T-cell (primary cell): ENCODE results near the gene SETBP1. TPM values are rescaled to one million over a fixed set of nuclear protein-coding genes. Genes with fewer than 3 reads are reported as not detected.

Experiments
- ATAC-seq, 4 experiments: fragments of 200-7000 bp in 3 of 4; fragments of 150-1000 bp in 1 of 4; cut with Tn5 transposase; replicated peaks in 1 of 4; 1 replicate in 3 of 4; 2 replicates in 1 of 4; pipeline ENCODE4 v1.10.0; 2021; ENCODE audit warnings: moderate library complexity in 3 of 4, mild to moderate bottlenecking in 2 of 4, moderate number of reproducible peaks in 1 of 4
- CTCF ChIA-PET, 2 donors: fragments of 300-600 bp; sonication (Branson Sonifier 250); formaldehyde crosslinking; loops; one replicate each; lab custom pipeline; 2022; ENCODE audit warnings: antibody characterized with exemption in 2 of 2; lab: Charles Lee
- POLR2A ChIA-PET, 2 donors: fragments of 300-600 bp; sonication (Branson Sonifier 250); formaldehyde crosslinking; loops; one replicate each; lab custom pipeline; 2022; ENCODE audit warnings: antibody characterized with exemption in 2 of 2; lab: Charles Lee
- DNase-seq, 35 experiments: peaks; one replicate each; pipeline versions ENCODE4 v3.0.0 to v3.0.0-alpha.2; 2013 to 2023
- H3K27ac ChIP-seq: one replicate; pipeline ENCODE4 v1.5.1; 2013; ENCODE audit warnings: low read length
- H3K27me3 ChIP-seq, 2 experiments: replicated peaks in 1 of 2; 1 replicate in 1 of 2; 2 replicates in 1 of 2; pipeline versions ENCODE4 v1.6.1 to v1.7.0; 2013; ENCODE audit warnings: low read length in 1 of 2, mixed read lengths in 1 of 2; ENCODE audit not compliant: control insufficient read depth in 2 of 2, insufficient read depth in 2 of 2; ENCODE audit errors: extremely low read depth in 1 of 2
- H3K36me3 ChIP-seq, 2 donors: 1 replicate in 1 of 2; 2 replicates in 1 of 2; pipeline versions ENCODE4 v1.6.1 to v1.7.0; 2013; ENCODE audit warnings: low read length in 1 of 2; ENCODE audit not compliant: control insufficient read depth in 2 of 2, insufficient read depth in 1 of 2; ENCODE audit errors: extremely low read depth in 1 of 2
- H3K4me1 ChIP-seq, 2 experiments: 1 replicate in 1 of 2; 2 replicates in 1 of 2; pipeline versions ENCODE4 v1.6.1 to v1.7.0; 2013; ENCODE audit warnings: low read length in 2 of 2, mixed read lengths in 1 of 2; ENCODE audit not compliant: insufficient read depth in 2 of 2, control insufficient read depth in 1 of 2; ENCODE audit errors: extremely low read depth in 1 of 2
- H3K4me3 ChIP-seq, 2 donors: 1 replicate in 1 of 2; 2 replicates in 1 of 2; pipeline versions ENCODE4 v1.5.1 to v1.7.0; 2013; ENCODE audit warnings: mild to moderate bottlenecking in 2 of 2, low read length in 1 of 2, moderate library complexity in 1 of 2; ENCODE audit not compliant: control insufficient read depth in 1 of 2; ENCODE audit errors: extremely low read depth in 1 of 2
- H3K9me3 ChIP-seq: 2 replicates; pipeline ENCODE4 v1.7.0; 2013
- H3K27ac Mint-ChIP-seq, 2 donors: one replicate each; pipeline ENCODE4 v1.8.0; 2020 to 2021; ENCODE audit warnings: mild to moderate bottlenecking in 2 of 2, mixed read lengths in 2 of 2
- H3K27me3 Mint-ChIP-seq, 2 donors: one replicate each; pipeline ENCODE4 v1.8.0; 2021 to 2022; ENCODE audit warnings: mixed read lengths in 2 of 2
- H3K36me3 Mint-ChIP-seq: one replicate; pipeline ENCODE4 v1.8.0; 2021; ENCODE audit warnings: mixed read lengths
- H3K4me1 Mint-ChIP-seq, 3 donors: one replicate each; pipeline ENCODE4 v1.8.0; 2020 to 2022; ENCODE audit warnings: mixed read lengths in 3 of 3, mild to moderate bottlenecking in 1 of 3
- H3K4me3 Mint-ChIP-seq, 3 donors: one replicate each; pipeline ENCODE4 v1.8.0; 2020 to 2022; ENCODE audit warnings: mild to moderate bottlenecking in 3 of 3, mixed read lengths in 3 of 3, moderate library complexity in 3 of 3
- H3K9me3 Mint-ChIP-seq, 3 donors: one replicate each; pipeline ENCODE4 v1.8.0; 2020 to 2022; ENCODE audit warnings: mixed read lengths in 3 of 3
- WGBS: methylation state at CpG from one replicate; pipeline ENCODE4 v1.1.5; 2013; ENCODE audit warnings: missing lambda C conversion rate; ENCODE audit not compliant: insufficient coverage; 5-methylcytosine and 5-hydroxymethylcytosine counted together
- total RNA-seq, 35 experiments: library from RNA in 6 of 35; stranded (reverse) in 6 of 35; fragments of 120-200 nt in 1 of 35; gene quantifications; one replicate each; pipeline versions ENCODE4 v1.2.1 to v1.2.4 and lab custom pipeline; 2013 to 2026

Gene SETBP1
- total RNA-seq, 5 donors from 2014 or later (not counting 1 experiment from before 2014, with no cell fraction given), result 1.6 to 5.7 (median 3.2) TPM

- no peaks in the 10 kb centered on the region for H3K27me3 Mint-ChIP-seq
- H3K4me1 Mint-ChIP-seq, result no peaks in the 10 kb centered on the region
- WGBS, result no CpG with 5 or more reads among the region's 2 CpGs
- H3K4me1 ChIP-seq, result no peaks in the 10 kb centered on the region
- no peak overlapping the region for H3K4me3 Mint-ChIP-seq
- H3K27me3 ChIP-seq, result no peaks in the 10 kb centered on the region
- no peak overlapping the region for H3K27ac ChIP-seq
- CTCF ChIA-PET, result no interaction called here
- H3K27ac Mint-ChIP-seq, result no peak overlapping the region
- H3K4me3 ChIP-seq, result no peak overlapping the region
- no peak for DNase-seq
- POLR2A ChIA-PET, result no interaction called here
- no peaks in the 10 kb centered on the region for H3K9me3 Mint-ChIP-seq
- H3K9me3 ChIP-seq, result no peaks in the 10 kb centered on the region
- H3K36me3 Mint-ChIP-seq, result no peaks in the 10 kb centered on the region
- H3K36me3 ChIP-seq, result no peaks in the 10 kb centered on the region
- no peak for ATAC-seq
These were observed 176.4 kb downstream of the SETBP1 start for GRCh38 chr18:44857081-44857480.

GRCh38 chr18:44857744-44858491 lies 177.2 kb downstream of the SETBP1 start:
- no peak for ATAC-seq

GRCh38 chr18:44859263-44859662 lies 178.6 kb downstream of the SETBP1 start:
- ChIA-PET POLR2A (no interaction called here), CTCF (no interaction called here)
- H3K27me3 ChIP-seq, result no peaks in the 10 kb centered on the region
- no peak for DNase-seq
- H3K27ac ChIP-seq, result no peak overlapping the region
- no peaks in the 10 kb centered on the region for H3K9me3 ChIP-seq
- H3K4me3 ChIP-seq, result no peak overlapping the region
- ATAC-seq, result no peak
- H3K36me3 ChIP-seq, result no peaks in the 10 kb centered on the region
- Mint-ChIP-seq H3K27ac (no peak overlapping the region), H3K27me3 (peaks cover 0 to 3% of the 10 kb centered on the region in 2 donors), H3K4me3 (no peak overlapping the region), H3K36me3 (no peaks in the 10 kb centered on the region), H3K9me3 (no peaks in the 10 kb centered on the region), H3K4me1 (no peaks in the 10 kb centered on the region)
- H3K4me1 ChIP-seq, result no peaks in the 10 kb centered on the region

More at GRCh38 chr18:44857744-44858491, 177.2 kb downstream of the SETBP1 start:
- DNase-seq, result no peak
- Histone ChIP-seq H3K4me1 (no peaks in the 10 kb centered on the region), H3K36me3 (no peaks in the 10 kb centered on the region), H3K27me3 (no peaks in the 10 kb centered on the region), H3K27ac (no peak overlapping the region), H3K4me3 (no peak overlapping the region), H3K9me3 (no peaks in the 10 kb centered on the region)
- no peaks in the 10 kb centered on the region for H3K9me3 Mint-ChIP-seq
- H3K4me3 Mint-ChIP-seq, result no peak overlapping the region
- H3K27ac Mint-ChIP-seq, result no peak overlapping the region
- WGBS, result 78% methylated on average over 2 of the region's 5 CpGs
- POLR2A ChIA-PET, result no interaction called here
- CTCF ChIA-PET, result no interaction called here
- no peaks in the 10 kb centered on the region for H3K36me3 Mint-ChIP-seq
- H3K27me3 Mint-ChIP-seq, result peaks cover 0 to 3% of the 10 kb centered on the region in 2 donors
- H3K4me1 Mint-ChIP-seq, result no peaks in the 10 kb centered on the region

GRCh38 chr18:44859751-44860439 lies 179.2 kb downstream of the SETBP1 start:
- no peaks in the 10 kb centered on the region for H3K4me1 ChIP-seq
- POLR2A ChIA-PET, result no interaction called here
- no peaks in the 10 kb centered on the region for H3K36me3 Mint-ChIP-seq
- no peak overlapping the region for H3K27ac Mint-ChIP-seq
- H3K36me3 ChIP-seq, result no peaks in the 10 kb centered on the region
- no peaks in the 10 kb centered on the region for H3K27me3 ChIP-seq
- H3K27ac ChIP-seq, result no peak overlapping the region
- H3K9me3 Mint-ChIP-seq, result no peaks in the 10 kb centered on the region
- H3K4me3 ChIP-seq, result no peak overlapping the region
- H3K27me3 Mint-ChIP-seq, result peaks cover 0 to 3% of the 10 kb centered on the region in 2 donors
- DNase-seq (no peak), ATAC-seq (no peak)
- CTCF ChIA-PET, result no interaction called here
- no peak overlapping the region for H3K4me3 Mint-ChIP-seq
- no peaks in the 10 kb centered on the region for H3K4me1 Mint-ChIP-seq
- 33% methylated on average over 2 of the region's 6 CpGs for WGBS
- H3K9me3 ChIP-seq, result no peaks in the 10 kb centered on the region

- no CpG with 5 or more reads among the region's 3 CpGs for WGBS
- Histone ChIP-seq H3K27ac (no peak overlapping the region), H3K9me3 (no peaks in the 10 kb centered on the region), H3K4me1 (no peaks in the 10 kb centered on the region), H3K27me3 (no peaks in the 10 kb centered on the region), H3K4me3 (no peak overlapping the region), H3K36me3 (no peaks in the 10 kb centered on the region)
- ATAC-seq, result no peak
- H3K36me3 Mint-ChIP-seq, result no peaks in the 10 kb centered on the region
- ChIA-PET CTCF (no interaction called here), POLR2A (no interaction called here)
- no peaks in the 10 kb centered on the region for H3K9me3 Mint-ChIP-seq
- H3K27me3 Mint-ChIP-seq, result peaks cover 0 to 3% of the 10 kb centered on the region in 2 donors
- H3K4me3 Mint-ChIP-seq, result no peak overlapping the region
- DNase-seq, result no peak
- H3K4me1 Mint-ChIP-seq, result peaks cover 0 to 4% (median 0%) of the 10 kb centered on the region in 3 donors
- no peak overlapping the region for H3K27ac Mint-ChIP-seq
These were observed 181.4 kb downstream of the SETBP1 start for GRCh38 chr18:44862112-44862511.

- no CpG with 5 or more reads among the region's 1 CpG for WGBS
- ChIA-PET POLR2A (no interaction called here), CTCF (no interaction called here)
- Mint-ChIP-seq H3K4me3 (no peak overlapping the region), H3K4me1 (peaks cover 0 to 4% (median 0%) of the 10 kb centered on the region in 3 donors), H3K9me3 (no peaks in the 10 kb centered on the region), H3K36me3 (no peaks in the 10 kb centered on the region), H3K27ac (no peak overlapping the region), H3K27me3 (peaks cover 0 to 3% of the 10 kb centered on the region in 2 donors)
- Histone ChIP-seq H3K4me1 (no peaks in the 10 kb centered on the region), H3K36me3 (no peaks in the 10 kb centered on the region), H3K27me3 (no peaks in the 10 kb centered on the region), H3K9me3 (no peaks in the 10 kb centered on the region), H3K27ac (no peak overlapping the region), H3K4me3 (no peak overlapping the region)
- ATAC-seq, result no peak
- DNase-seq, result no peak
These were observed 185.4 kb downstream of the SETBP1 start for GRCh38 chr18:44866103-44866502.
